H1 (cell line): ENCODE data around the gene LINC01488. TPM values are rescaled to one million over a fixed set of nuclear protein-coding genes. Genes with fewer than 3 reads are reported as not detected.

Source experiments
- CBX8 ChIP-seq: fragments of 300-800, 300-1000 bp; sonication (generic); IDR thresholded peaks from 2 replicates; pipeline ENCODE4 v1.7.1; 2016; ENCODE audit warnings: low read depth, low read length, borderline replicate concordance
- SAP30 ChIP-seq: fragments of 300-600 bp; sonication (generic); IDR thresholded peaks from 2 replicates; pipeline ENCODE4 v1.7.1; 2012; ENCODE audit warnings: low read length, moderate library complexity, mild to moderate bottlenecking, inconsistent platforms; ENCODE audit not compliant: insufficient read depth, insufficient replicate concordance
- polyA plus RNA-seq, 7 experiments: library from polyadenylated mRNA; depleted of rRNA in 3 of 7; stranded (reverse) in 5 of 7; unstranded in 2 of 7; fragments of >200 nt in 5 of 7; fragments of 200-250 nt in 2 of 7; gene quantifications; 1 replicate in 5 of 7; 2 replicates in 1 of 7; 4 replicates in 1 of 7; pipeline versions ENCODE4 v1.2.1 to v1.2.3, GENCODE V29; 2011 to 2013; ENCODE audit warnings: missing spikeins in 2 of 7, mixed read lengths in 2 of 7
- total RNA-seq: library from RNA; stranded (reverse); fragmentation: NEBNext Ultra II Directional; extraction: Animal tissue kit (Norgen Biotek cat#: 25700); gene quantifications from 2 replicates; pipeline ENCODE4 v1.2.1, GENCODE V29; 2021
- TF ChIP-seq, protein P1 (sequence below): IDR thresholded peaks from 2 replicates; pipeline ENCODE4 v1.6.1; 2011; ENCODE audit warnings: low read depth, mild to moderate bottlenecking, low read length; ENCODE audit not compliant: insufficient read depth

LINC01488 gene
- total and polyA plus RNA-seq, 2 of the 8 experiments (the other 6 are each of a cell fraction or from before 2014, with no cell fraction given) = not detected

DNA sequence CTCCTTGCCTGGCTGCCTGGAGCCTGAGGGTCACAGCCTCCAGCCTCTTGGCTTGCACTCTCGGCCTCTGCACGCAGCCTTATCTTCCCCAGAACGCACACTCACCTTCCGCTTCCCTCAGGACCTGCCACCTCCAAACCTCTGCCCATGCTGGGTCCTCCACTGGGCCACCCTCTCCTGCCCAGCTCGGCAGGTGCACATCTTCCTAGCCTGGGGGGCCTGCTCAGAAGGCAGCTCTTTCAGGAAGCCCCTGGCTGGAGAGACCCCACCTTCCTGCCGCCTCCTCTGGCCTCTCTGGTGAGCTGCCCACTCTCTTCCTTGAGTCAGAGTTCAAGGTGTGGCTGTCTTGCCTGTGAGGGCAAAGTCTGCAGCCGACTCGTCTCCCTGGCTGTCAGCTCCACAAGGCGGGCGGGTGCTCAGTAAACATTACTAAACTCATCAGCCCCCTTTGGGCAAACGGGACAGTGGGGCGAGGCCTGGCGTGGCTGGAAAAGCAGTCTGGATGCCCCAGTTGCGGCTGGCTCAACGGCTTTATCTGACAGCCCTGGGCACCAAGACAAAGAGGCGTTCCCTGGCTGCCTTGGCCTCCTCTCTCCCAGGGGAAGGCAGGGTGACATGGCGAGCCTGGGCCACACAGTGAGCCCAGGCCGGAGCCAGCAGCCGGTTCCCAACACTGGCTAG, 1.7 kb upstream of the LINC01488 start (continued):
- TF ChIP-seq, protein P1, sequence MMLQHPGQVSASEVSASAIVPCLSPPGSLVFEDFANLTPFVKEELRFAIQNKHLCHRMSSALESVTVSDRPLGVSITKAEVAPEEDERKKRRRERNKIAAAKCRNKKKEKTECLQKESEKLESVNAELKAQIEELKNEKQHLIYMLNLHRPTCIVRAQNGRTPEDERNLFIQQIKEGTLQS = no peak
- TF ChIP-seq SAP30 (no peak), CBX8 (no peak)
